ENCODE results near the gene FXN. TPM values are rescaled to one million over a fixed set of nuclear protein-coding genes. Genes with fewer than 3 reads are reported as not detected.
"Not testable (repeated sequence)": the region's sequence is repeated elsewhere in the genome, so short reads cannot be mapped to it uniquely, and the experiment has no call there.

Gene FXN
- total RNA-seq, 1 donor from 2014 or later, result 12.4 TPM

DNA sequence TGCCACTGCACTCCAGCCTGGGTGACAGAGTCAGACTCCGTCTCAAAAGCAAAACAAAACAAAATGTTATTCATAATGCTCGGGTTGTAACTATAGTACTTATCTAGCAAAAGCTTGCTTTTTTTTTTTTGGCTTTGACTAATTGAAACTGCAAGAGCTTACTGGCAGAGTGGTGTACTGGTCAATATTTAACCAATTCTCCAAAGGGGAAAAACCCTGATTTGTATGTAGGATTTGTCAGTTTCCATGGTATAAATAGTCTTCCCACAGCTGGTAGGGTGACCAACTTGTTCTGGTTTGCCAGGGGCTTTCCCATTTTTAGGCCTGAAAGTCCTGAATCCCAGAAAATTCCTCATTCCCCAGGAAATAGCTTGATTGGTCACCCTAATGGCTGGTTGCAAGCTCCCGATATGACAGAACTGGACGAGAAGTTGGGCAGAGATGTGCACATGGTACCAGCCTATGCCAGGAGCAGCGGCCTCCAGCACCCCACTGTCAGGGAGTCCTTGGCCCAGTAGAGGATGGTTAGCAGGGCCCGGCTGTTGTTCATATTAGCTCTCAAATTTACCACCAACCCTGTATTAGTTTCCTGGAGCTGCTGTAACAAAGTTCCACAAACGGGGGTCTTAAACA is 58.0 kb downstream of the FXN start:
- Histone ChIP-seq H3K36me3 (no peaks in the 10 kb centered on the region), H3K9me3 (no peaks in the 10 kb centered on the region), H3K4me3 (no peak overlapping the region), H3K27me3 (no peaks in the 10 kb centered on the region), H3K4me1 (peaks cover 28% of the 10 kb centered on the region), H3K27ac (no peak overlapping the region)
- ATAC-seq (peak; percentile 36), DNase-seq (no peak)
- TF ChIP-seq, protein P1, sequence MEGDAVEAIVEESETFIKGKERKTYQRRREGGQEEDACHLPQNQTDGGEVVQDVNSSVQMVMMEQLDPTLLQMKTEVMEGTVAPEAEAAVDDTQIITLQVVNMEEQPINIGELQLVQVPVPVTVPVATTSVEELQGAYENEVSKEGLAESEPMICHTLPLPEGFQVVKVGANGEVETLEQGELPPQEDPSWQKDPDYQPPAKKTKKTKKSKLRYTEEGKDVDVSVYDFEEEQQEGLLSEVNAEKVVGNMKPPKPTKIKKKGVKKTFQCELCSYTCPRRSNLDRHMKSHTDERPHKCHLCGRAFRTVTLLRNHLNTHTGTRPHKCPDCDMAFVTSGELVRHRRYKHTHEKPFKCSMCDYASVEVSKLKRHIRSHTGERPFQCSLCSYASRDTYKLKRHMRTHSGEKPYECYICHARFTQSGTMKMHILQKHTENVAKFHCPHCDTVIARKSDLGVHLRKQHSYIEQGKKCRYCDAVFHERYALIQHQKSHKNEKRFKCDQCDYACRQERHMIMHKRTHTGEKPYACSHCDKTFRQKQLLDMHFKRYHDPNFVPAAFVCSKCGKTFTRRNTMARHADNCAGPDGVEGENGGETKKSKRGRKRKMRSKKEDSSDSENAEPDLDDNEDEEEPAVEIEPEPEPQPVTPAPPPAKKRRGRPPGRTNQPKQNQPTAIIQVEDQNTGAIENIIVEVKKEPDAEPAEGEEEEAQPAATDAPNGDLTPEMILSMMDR (IDR thresholded peaks at IDR 0.05), result no peak
- intact Hi-C loops (cut with DNase I), result no loop called here

DNA sequence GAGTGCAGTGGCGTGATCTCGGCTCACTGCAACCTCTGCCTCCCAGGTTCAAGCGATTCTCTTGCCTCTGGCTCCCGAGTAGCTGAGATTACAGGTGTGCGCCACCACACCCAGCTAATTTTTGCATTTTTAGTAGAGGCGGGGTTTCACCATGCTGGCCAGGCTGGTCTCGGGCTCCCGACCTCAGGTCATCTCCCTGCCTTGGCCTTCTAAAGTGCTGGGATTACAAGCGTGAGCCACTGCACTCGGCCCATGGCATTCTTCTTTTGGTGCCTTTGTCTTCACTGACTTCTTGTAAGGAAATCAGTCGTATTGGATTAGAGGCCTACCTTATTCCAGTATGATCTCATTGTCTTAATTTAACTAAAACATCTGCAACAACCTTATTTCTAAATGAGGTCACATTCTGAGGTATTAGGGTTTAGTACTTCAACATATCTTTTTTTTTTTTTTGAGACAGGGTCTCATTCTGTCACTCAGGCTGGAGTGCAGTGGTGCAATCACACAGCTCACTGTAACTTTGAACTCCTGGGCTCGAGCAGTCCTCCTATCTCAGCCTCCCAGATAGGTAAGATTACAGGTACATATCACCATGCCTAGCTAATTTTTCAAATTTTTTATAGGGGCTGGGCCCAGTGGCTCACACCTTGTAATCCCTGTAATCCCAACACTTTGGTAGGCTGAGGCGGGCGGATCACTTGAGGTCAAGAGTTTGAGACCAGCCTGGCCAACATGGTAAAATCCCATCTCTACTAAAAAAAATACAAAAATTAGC is 59.0 kb downstream of the FXN start:
- H3K9me3 ChIP-seq; intact Hi-C loops (cut with DNase I); DNase-seq; H3K36me3 ChIP-seq; H3K27me3 ChIP-seq; H3K4me3 ChIP-seq; ATAC-seq; H3K27ac ChIP-seq: not testable (repeated sequence)
- peaks cover 24% of the 10 kb centered on the region for H3K4me1 ChIP-seq

DNA sequence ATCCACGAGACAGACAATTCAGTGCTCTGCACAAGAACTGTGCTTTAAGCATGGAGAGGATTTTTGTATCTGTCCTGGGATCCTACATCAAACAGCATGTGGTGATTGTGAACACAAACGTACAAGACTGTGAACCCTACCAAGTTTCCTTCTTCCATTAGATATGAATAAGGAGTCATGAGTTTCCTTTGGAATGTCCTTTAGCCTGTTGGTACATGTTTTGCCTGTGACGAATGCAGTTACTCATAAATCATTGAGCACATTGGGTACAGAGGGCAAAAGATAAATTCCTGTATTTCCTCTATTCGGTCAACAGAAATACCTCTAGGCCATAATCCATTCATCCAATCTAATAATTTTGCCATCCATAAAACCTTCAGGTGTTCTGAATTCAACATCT is 61.5 kb downstream of the FXN start:
- TF ChIP-seq, protein P1 (IDR thresholded peaks at IDR 0.05), result no peak
- Histone ChIP-seq H3K4me3 (no peak overlapping the region), H3K27me3 (no peaks in the 10 kb centered on the region), H3K27ac (peak overlapping the region; percentile 47), H3K4me1 (peaks cover 15% of the 10 kb centered on the region), H3K9me3 (no peaks in the 10 kb centered on the region), H3K36me3 (no peaks in the 10 kb centered on the region)
- DNase-seq (no peak), ATAC-seq (peak; percentile 73)
- intact Hi-C loops (cut with DNase I), result no loop called here

DNA sequence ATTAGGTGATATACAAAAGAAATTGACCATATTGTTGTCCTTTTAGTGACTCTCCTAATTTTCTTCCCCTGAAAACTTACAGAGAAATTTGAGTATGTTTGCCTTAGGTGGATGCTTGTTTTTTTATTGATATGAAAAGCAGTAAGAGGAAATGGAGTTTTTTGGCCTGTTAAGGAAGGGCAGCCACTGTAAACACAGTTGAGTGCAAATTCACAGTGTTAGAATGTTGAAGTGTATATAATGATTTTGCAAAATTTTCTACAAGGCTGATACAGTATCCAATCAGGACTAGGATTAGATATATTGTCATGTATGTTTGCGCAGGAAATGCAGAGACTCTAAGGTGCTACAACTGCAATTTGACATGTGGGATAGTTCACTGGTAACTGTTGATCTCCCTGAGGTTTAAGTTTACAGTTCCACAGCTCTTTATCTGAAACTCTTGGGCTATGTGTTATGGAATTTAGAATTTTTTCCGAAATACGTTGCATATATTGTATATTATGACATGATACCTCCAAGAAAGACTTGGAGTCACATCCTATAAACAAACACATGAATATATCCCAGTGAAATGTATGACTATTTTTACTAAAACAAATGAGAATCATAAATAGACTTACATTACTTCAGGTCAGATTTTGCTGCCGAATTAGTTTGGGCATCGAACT is 62.5 kb downstream of the FXN start:
- TF ChIP-seq, protein P1 (IDR thresholded peaks at IDR 0.05), result no peak
- H3K9me3 ChIP-seq, result no peaks in the 10 kb centered on the region
- intact Hi-C loops (cut with DNase I), result no loop called here
- no peaks in the 10 kb centered on the region for H3K36me3 ChIP-seq
- peaks cover 15% of the 10 kb centered on the region for H3K4me1 ChIP-seq
- no peaks in the 10 kb centered on the region for H3K27me3 ChIP-seq
- H3K27ac ChIP-seq, result peak overlapping the region; percentile 47
- DNase-seq (no peak), ATAC-seq (peak; percentile 39)
- no peak overlapping the region for H3K4me3 ChIP-seq

DNA sequence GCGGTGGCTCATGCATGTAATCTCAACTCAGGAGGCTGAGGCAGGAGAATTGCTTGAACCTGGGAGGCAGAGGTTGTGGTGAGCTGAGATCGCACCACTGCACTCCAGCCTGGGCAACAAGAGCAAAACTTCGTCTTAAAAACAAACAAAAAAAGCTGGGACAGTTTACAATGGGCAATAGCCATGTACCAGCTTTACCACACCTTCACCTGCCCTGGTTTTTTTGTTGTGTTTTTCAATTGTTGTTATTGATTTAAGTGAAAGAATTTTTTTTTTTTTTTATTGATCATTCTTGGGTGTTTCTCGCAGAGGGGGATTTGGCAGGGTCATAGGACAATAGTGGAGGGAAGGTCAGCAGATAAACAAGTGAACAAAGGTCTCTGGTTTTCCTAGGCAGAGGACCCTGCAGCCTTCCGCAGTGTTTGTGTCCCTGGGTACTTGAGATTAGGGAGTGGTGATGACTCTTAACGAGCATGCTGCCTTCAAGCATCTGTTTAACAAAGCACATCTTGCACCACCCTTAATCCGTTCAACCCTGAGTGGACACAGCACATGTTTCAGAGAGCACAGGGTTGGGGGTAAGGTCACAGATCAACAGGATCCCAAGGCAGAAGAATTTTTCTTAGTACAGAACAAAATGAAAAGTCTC is 67.9 kb downstream of the FXN start:
- intact Hi-C loops (cut with DNase I); H3K9me3 ChIP-seq; DNase-seq; H3K36me3 ChIP-seq; H3K27ac ChIP-seq; H3K4me3 ChIP-seq; H3K27me3 ChIP-seq; H3K4me1 ChIP-seq; ATAC-seq: not testable (repeated sequence)

DNA sequence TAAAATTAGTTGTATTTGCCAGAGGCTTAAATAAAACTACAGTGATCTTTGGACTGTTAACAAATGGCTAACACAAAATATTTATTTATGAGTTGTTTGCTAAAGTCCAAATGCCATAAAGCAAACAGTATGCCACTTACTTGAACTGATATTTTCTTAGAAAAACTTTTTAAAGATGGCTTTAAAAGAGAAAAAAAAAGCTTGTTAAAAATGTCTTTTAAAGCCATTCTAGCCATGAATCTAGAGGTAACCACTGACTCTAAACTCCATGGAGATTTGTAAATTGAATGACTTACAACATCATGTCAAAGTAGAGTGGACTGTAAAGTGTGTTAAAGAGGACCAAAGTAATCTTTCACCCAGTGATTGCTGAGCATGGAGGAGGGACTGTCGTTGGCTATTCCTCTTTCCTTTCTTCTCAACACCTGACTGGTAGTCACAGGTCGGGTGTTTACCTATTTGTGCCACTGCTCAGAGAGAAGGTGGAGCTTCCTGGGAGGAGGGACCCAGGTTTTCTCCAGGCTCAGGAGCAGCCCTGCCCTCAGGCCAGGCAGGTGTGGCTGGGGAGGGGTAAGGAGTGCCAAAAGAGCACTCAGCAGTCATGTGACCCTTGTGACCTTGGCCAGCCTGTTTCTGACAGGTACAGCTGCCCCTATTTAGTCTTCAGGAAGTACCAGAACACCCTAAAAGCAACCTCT is 69.4 kb downstream of the FXN start:
- peak; percentile 100 for ATAC-seq
- intact Hi-C loops (cut with DNase I), result no loop called here
- H3K36me3 ChIP-seq, result no peaks in the 10 kb centered on the region
- no peaks in the 10 kb centered on the region for H3K9me3 ChIP-seq
- no peaks in the 10 kb centered on the region for H3K27me3 ChIP-seq
- peak; percentile 85 for DNase-seq
- H3K4me1 ChIP-seq, result no peaks in the 10 kb centered on the region
- TF ChIP-seq, protein P1 (IDR thresholded peaks at IDR 0.05), result no peak
- peak overlapping the region; percentile 51 for H3K27ac ChIP-seq
- no peak overlapping the region for H3K4me3 ChIP-seq

All from upper lobe of right lung (tissue), 1 donor.